Neutrophil (primary cell): Measurements from ENCODE around the gene VGLL4.

Source experiments
- H3K27ac ChIP-seq: fragments of 200-600 bp; sonication (generic); 2 replicates; pipeline ENCODE4 v1.5.1; 2016; ENCODE audit warnings: mild to moderate bottlenecking, moderate library complexity
- H3K27me3 ChIP-seq: fragments of 200-600 bp; sonication (generic); 2 replicates; pipeline ENCODE4 v1.6.0; 2016; ENCODE audit warnings: mild to moderate bottlenecking
- H3K36me3 ChIP-seq: fragments of 200-600 bp; sonication (generic); 2 replicates; pipeline ENCODE4 v1.5.1; 2017
- H3K4me1 ChIP-seq, 2 experiments: fragments of 200-600 bp in 1 of 2; sonication (generic) in 1 of 2; 1 replicate in 1 of 2; 2 replicates in 1 of 2; pipeline versions ENCODE4 v1.5.1 to v1.6.1; 2013 to 2016; ENCODE audit warnings: low read depth in 1 of 2, low read length in 1 of 2, mild to moderate bottlenecking in 1 of 2, moderate library complexity in 1 of 2; ENCODE audit not compliant: control insufficient read depth in 1 of 2, insufficient read depth in 1 of 2
- H3K4me3 ChIP-seq, 2 experiments: fragments of 200-600 bp in 1 of 2; sonication (generic) in 1 of 2; 1 replicate in 1 of 2; 2 replicates in 1 of 2; pipeline ENCODE4 v1.5.1; 2013 to 2016; ENCODE audit warnings: low read depth in 1 of 2, low read length in 1 of 2, mild to moderate bottlenecking in 1 of 2, moderate library complexity in 1 of 2
- H3K9me3 ChIP-seq: fragments of 200-600 bp; sonication (generic); 2 replicates; pipeline ENCODE4 v1.5.1; 2016
- TF ChIP-seq, protein P1 (sequence below): fragments of 200-600 bp; sonication (generic); IDR thresholded peaks from 2 replicates; pipeline ENCODE4 v1.5.1; 2016; ENCODE audit warnings: antibody characterized with exemption

Gene VGLL4

DNA sequence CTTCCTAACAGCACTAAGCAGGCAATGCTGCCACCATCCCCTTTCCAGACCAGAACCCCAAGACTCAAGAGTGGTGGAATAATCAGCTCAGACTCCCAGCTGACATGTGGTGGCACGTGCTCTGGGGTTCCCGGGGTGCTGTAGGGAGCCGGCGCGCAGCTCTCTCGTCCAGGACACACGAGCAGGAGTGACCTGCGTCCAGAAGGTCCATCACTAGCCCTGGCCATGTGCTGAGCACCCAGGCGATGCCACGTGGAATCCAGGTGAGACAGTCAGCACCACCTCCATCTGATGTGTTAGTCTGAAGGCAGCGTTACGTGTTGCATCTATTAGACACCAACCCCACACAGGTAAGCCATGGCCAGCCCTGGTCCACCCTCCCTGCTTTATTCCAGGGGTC lies 78.2 kb downstream of the VGLL4 start:
- TF ChIP-seq, protein P1, sequence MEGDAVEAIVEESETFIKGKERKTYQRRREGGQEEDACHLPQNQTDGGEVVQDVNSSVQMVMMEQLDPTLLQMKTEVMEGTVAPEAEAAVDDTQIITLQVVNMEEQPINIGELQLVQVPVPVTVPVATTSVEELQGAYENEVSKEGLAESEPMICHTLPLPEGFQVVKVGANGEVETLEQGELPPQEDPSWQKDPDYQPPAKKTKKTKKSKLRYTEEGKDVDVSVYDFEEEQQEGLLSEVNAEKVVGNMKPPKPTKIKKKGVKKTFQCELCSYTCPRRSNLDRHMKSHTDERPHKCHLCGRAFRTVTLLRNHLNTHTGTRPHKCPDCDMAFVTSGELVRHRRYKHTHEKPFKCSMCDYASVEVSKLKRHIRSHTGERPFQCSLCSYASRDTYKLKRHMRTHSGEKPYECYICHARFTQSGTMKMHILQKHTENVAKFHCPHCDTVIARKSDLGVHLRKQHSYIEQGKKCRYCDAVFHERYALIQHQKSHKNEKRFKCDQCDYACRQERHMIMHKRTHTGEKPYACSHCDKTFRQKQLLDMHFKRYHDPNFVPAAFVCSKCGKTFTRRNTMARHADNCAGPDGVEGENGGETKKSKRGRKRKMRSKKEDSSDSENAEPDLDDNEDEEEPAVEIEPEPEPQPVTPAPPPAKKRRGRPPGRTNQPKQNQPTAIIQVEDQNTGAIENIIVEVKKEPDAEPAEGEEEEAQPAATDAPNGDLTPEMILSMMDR: no peak
- Histone ChIP-seq H3K36me3 (peaks cover 55% of the 10 kb centered on the region), H3K9me3 (no peaks in the 10 kb centered on the region), H3K27ac (no peak overlapping the region), H3K4me3 (no peak overlapping the region), H3K27me3 (no peaks in the 10 kb centered on the region), H3K4me1 (peaks cover 6 to 7% of the 10 kb centered on the region in 2 experiments)

DNA sequence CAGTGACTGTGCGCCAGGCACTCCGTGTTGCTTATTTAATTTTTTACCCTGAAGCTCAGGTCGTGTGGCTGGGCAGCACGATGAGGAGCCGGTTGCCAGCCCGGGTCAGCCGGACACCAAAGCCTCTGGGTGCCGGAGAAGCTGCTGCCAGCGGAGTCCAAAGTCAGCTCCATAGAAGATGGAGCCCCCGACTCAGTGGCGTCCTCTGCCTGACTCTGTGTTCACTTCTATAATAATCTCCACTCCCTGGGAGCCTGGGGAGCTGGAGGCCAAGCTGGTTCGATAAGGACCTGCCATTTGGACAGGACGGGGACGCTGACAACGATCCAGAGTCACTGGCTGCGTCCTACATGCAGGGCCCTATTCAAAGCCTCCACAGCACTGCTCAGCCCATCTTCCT lies 78.6 kb downstream of the VGLL4 start:
- Histone ChIP-seq H3K4me3 (no peak overlapping the region), H3K27me3 (no peaks in the 10 kb centered on the region), H3K4me1 (peaks cover 2% of the 10 kb centered on the region in 2 experiments), H3K9me3 (no peaks in the 10 kb centered on the region), H3K36me3 (peaks cover 56% of the 10 kb centered on the region), H3K27ac (no peak overlapping the region)
- TF ChIP-seq, protein P1: no peak

DNA sequence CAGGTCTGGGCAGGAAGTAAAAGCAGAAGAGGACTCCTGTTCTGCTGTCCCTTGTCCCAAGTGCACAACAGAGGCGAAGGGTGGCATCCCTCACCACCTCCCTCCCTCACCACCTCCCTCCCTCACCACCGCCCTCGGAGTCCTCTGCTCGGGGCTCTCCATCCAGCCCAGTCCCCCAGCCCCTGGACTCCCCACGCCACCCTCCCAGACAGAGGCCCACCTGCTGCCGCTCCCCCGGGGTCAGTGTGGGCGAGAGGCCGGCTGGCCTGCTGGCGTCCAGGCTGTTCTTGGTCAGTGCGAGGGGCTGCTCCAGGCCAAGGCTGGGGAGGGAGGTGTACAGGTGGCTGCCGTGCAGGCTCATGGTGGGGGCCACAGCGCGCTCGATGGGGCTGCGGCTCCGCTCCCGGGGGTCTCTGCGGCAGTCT lies 79.1 kb downstream of the VGLL4 start:
- H3K4me3 ChIP-seq: no peak overlapping the region
- H3K27me3 ChIP-seq: no peaks in the 10 kb centered on the region
- TF ChIP-seq, protein P1: no peak
- H3K4me1 ChIP-seq: no peaks in the 10 kb centered on the region
- no peaks in the 10 kb centered on the region for H3K9me3 ChIP-seq
- H3K27ac ChIP-seq: no peak overlapping the region
- H3K36me3 ChIP-seq: peaks cover 61% of the 10 kb centered on the region

DNA sequence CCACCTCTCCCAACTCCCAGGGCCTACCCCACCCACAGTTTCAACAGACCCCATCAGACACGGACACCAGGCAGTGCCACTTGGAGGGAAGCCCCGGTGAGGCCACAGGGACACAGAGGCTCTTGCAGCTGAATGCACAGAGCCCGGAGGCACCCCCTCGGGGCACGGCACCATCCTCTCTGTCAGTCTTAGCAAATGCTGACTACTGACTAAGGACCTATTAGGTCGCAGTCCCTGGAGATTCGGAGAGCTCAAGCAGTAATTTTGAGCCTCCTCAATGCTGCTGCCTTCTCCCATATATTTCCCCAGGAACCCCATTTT lies 79.9 kb downstream of the VGLL4 start:
- H3K4me1 ChIP-seq: no peaks in the 10 kb centered on the region

DNA sequence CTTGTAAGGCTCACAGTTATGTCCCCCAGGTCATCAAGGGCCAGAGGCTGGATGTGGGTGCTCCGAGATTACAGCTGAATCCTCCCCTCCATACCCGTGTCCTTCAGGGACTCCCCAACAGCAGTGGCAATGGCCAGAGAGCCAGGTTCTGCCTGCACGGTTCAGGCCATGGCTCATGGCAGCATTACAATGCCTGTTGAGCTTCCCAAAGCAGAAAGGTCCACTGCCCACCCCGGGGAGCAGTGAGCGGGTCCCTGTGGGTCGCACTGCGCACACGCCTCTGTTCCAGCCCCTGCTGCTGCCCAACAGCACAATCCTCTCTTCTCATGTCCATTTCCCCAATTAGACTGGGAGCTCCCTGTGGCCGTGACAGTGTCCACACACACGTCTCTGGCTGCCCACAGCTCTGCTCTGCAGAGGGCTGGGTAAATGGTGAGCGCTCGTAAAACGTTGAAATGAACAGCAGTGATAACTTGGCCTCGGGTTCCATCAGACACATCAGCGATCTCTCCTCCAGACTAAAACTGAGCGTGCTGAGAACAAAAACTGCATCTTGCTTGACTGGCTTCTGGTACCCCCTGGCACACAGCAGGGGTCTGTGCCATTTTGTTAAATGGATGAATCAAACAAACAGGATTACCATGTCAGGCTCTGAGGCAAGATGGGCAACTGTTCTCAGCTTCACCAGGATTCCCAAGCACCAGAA lies 80.4 kb downstream of the VGLL4 start:
- H3K4me1 ChIP-seq: no peaks in the 10 kb centered on the region
- no peaks in the 10 kb centered on the region for H3K27me3 ChIP-seq
- H3K9me3 ChIP-seq: no peaks in the 10 kb centered on the region
- no peak overlapping the region for H3K4me3 ChIP-seq
- peaks cover 73% of the 10 kb centered on the region for H3K36me3 ChIP-seq
- H3K27ac ChIP-seq: no peak overlapping the region
- TF ChIP-seq, protein P1: no peak

More for the DNA sequence above, 79.9 kb downstream of the VGLL4 start:
- Histone ChIP-seq H3K27me3 (no peaks in the 10 kb centered on the region), H3K36me3 (peaks cover 68% of the 10 kb centered on the region), H3K9me3 (no peaks in the 10 kb centered on the region), H3K27ac (no peak overlapping the region), H3K4me3 (no peak overlapping the region)
- TF ChIP-seq, protein P1: no peak
